T-helper 2 cell treated with Interferon-gamma antibody and Interleukin-4, amounts not matched to agents 5 μg/mL and 100 μg/mL, for 36 hours (primary cell): ENCODE results near the gene FANK1.
"Not testable (repeated sequence)": the region's sequence is repeated elsewhere in the genome, so short reads cannot be mapped to it uniquely, and the experiment has no call there.

Experiments used
- DNase-seq: peaks from one replicate; pipeline ENCODE4 v3.0.0; 2021; ENCODE audit warnings: low spot score
- H3K27ac Mint-ChIP-seq: one replicate; pipeline ENCODE4 v1.8.0; 2021; ENCODE audit warnings: mild to moderate bottlenecking, mixed read lengths
- H3K27me3 Mint-ChIP-seq: one replicate; pipeline ENCODE4 v1.8.0; 2021; ENCODE audit warnings: low read depth, mixed read lengths
- H3K36me3 Mint-ChIP-seq: one replicate; pipeline ENCODE4 v1.8.0; 2021; ENCODE audit warnings: low read depth, mixed read lengths
- H3K4me1 Mint-ChIP-seq: one replicate; pipeline ENCODE4 v1.8.0; 2021; ENCODE audit warnings: low read depth, mixed read lengths
- H3K4me3 Mint-ChIP-seq: one replicate; pipeline ENCODE4 v1.8.0; 2022; ENCODE audit warnings: mild to moderate bottlenecking, moderate library complexity, mixed read lengths
- H3K9me3 Mint-ChIP-seq: one replicate; pipeline ENCODE4 v1.8.0; 2021; ENCODE audit warnings: mixed read lengths

Gene FANK1, protein sequence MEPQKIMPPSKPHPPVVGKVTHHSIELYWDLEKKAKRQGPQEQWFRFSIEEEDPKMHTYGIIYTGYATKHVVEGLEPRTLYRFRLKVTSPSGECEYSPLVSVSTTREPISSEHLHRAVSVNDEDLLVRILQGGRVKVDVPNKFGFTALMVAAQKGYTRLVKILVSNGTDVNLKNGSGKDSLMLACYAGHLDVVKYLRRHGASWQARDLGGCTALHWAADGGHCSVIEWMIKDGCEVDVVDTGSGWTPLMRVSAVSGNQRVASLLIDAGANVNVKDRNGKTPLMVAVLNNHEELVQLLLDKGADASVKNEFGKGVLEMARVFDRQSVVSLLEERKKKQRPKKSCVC

DNA sequence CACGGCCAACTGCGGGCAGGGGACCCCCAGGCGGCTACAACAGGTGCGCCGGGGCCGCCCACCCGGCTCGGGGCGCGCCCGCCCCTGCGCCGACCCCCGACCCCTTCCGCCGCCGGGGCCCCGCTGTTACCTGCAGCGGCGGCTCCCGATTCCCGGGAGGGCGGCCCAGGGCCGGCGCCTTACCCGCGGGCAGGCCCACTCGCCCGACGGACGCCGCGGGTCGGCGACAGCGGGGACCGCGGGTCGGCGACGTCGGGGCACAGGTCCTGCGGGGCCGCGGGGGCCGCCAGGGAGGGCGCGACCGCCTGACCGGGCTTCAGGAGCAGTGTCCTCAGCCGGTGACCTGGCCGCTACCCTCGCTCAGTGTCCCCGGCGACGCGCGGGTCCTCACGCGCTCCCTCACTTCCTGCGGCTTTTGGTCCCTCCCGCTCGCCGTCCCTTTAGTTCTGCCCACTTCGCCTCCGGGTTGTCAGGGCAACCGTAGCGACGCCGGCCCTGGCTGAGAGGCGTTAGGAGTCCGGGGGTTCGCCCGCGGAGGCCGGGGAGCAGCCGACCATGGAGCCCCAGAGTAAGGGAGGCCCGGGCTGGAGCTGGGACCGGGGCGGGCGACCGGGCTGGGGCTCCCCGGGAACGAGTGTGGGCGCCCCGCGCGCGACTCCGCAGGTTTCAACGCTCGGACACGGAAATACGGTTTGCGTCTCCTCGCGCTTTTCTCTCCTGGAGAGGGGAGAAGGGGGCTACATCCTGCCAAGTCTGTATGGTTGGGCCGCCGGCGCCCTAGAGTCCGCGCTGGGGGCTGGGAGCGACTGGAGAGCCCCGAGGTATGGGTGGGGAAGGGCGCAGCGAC, at the start of gene FANK1:
TSS of gene FANK1 (plus strand) at position 477 of the 847 bp plus-strand sequence. CDS start at position 556, 79 bp downstream.
- DNase-seq, result peak; percentile 83
- Mint-ChIP-seq H3K4me3 (peak within 1 kb of the TSS; percentile 88), H3K27ac (peak within 1 kb of the TSS; percentile 76), H3K4me1 (peaks cover 14% of the 10 kb centered on the region), H3K27me3 (peaks cover 26% of the 10 kb centered on the region)
- not testable (repeated sequence) for H3K9me3 Mint-ChIP-seq, H3K36me3 Mint-ChIP-seq

DNA sequence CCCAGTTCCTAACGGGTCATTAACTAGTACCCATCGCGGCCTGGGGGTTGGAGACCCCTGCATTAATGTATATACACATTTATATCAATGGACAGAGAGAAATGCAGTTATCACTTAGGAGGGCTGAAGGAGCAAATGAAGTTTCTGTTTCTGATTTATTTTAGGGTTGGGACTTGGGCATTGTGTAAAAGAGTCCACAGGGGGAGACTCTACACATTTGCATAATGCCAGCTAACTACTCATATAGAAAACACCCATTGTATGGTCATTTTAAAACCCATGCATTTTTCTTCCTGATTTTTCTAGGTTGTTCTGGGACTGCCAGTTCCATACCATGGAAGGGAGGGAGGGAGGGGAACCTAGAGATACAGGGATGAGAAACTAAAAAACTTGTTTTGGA, 49.5 kb upstream of the FANK1 start:
- Mint-ChIP-seq H3K4me1 (no peaks in the 10 kb centered on the region), H3K36me3 (peaks cover 10% of the 10 kb centered on the region), H3K27ac (no peak overlapping the region), H3K9me3 (no peaks in the 10 kb centered on the region), H3K27me3 (no peaks in the 10 kb centered on the region), H3K4me3 (no peak overlapping the region)
- DNase-seq, result no peak

DNA sequence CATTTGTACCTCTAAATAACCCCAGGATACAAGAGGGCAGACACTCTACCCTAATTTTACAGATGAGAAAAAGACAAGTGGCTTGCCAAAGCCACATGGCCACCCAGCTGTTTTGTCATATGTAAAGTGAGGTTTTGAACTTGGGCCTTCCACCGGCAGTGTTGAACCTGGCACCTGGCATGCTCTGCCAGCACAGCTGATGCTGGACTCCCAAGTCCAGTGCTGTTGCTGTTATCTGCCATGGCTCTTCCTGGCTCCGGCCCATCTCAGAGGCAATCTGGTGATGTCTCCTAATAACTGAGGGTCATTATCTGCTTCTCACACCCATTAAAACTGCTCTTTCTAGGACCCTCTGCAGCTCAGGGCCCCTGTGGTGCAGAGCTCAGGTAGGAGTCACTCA, 48.0 kb upstream of the FANK1 start:
- Mint-ChIP-seq H3K27me3 (no peaks in the 10 kb centered on the region), H3K36me3 (peaks cover 12% of the 10 kb centered on the region)

GRCh38 chr10:125848857-125849256, 47.5 kb upstream of the FANK1 start:
- Mint-ChIP-seq H3K27ac (no peak overlapping the region), H3K36me3 (peaks cover 12% of the 10 kb centered on the region), H3K4me3 (no peak overlapping the region), H3K9me3 (no peaks in the 10 kb centered on the region), H3K27me3 (no peaks in the 10 kb centered on the region), H3K4me1 (no peaks in the 10 kb centered on the region)
- DNase-seq, result no peak

More for the DNA sequence above, 48.0 kb upstream of the FANK1 start:
- Mint-ChIP-seq H3K4me3 (no peak overlapping the region), H3K9me3 (no peaks in the 10 kb centered on the region), H3K4me1 (no peaks in the 10 kb centered on the region), H3K27ac (no peak overlapping the region)
- DNase-seq, result no peak

DNA sequence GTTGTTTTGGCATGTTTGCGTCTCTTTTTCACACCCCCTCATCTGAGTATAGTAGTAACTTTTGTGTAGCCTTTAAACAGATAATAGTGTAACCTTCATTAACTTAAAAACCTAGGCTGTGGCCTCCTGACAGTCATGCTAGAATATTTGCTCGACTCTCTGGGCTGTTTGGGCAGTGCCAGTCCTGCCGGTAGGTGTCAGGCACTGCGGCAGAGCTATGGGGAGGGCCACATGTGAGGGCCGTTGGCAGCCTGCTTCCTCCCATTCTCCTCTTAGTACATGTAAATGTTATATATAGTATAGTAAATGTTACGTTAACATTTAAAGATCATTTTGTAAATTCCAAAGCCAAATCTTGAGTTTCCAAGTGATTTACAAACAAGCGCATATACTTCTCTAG, 46.9 kb upstream of the FANK1 start:
- no peak overlapping the region for H3K27ac Mint-ChIP-seq
- H3K4me1 Mint-ChIP-seq, result no peaks in the 10 kb centered on the region
- peaks cover 12% of the 10 kb centered on the region for H3K36me3 Mint-ChIP-seq

DNA sequence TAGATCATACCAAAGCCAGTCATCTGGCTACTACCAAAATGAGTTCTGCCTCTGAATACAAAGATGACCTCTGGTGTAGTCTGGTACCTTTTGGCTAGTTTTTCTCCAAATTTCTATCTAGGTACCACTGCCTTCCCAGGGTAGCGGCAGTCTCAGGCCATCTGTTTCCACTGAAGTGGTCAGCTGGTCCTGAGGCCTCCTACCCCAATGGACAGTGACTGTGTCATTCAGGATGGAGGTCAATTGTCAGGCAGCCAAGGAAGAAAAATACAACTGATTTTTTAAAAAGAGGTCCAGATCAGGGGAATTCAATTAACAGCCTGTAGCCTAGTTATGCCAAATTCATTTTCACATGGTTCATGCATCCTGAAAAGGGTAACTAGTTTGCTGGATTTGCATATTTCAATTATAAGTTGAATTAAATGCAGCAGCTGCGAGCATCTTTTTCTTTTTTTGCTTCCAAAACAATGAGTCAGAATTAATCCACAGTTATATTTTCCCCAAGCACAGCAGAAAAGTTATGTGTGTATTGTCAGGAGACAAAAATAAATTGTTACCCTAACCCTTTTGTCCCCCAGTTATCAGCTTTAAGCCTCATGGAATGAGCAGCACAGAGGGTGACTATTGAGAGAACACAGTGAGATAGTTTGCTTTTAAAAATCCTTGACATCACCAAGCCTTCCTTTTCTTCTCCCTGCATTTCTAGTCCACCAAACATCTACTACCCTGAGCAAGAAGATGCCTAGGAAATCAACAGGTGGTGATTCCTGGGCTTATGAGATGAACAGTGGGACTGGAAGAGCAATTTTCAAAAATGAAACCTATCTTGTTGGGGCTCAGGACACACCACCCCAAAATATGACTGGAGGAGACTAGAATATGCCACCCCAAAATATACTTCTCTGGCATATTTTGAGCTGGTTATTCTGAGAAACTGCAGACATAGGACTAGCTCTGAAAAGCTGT, 45.3 kb upstream of the FANK1 start:
- Mint-ChIP-seq H3K9me3 (no peaks in the 10 kb centered on the region), H3K36me3 (peaks cover 13% of the 10 kb centered on the region), H3K4me3 (no peak overlapping the region), H3K4me1 (no peaks in the 10 kb centered on the region), H3K27ac (no peak overlapping the region), H3K27me3 (no peaks in the 10 kb centered on the region)
- no peak for DNase-seq

More for the DNA sequence above, 46.9 kb upstream of the FANK1 start:
- Mint-ChIP-seq H3K9me3 (no peaks in the 10 kb centered on the region), H3K27me3 (no peaks in the 10 kb centered on the region), H3K4me3 (no peak overlapping the region)
- DNase-seq, result no peak

DNA sequence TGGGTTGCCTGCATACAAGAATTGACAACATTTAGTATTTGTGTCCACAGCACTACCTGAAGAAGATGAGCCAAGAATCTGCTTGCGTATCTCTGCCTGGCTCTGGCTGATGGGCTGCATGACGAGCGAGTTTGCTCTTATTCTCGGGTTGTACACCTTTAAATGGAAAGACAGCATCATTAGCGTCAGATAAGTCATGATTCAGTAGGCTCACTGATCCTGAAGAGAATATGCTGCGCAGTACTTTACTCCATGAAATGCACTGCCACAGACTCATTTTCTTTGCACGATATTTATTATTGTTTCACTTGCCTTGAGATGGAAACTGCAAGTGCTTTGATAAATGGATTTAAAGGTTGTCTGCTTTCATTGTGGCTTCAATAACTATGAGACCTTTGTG, 43.9 kb upstream of the FANK1 start:
- no peak for DNase-seq
- Mint-ChIP-seq H3K27ac (no peak overlapping the region), H3K9me3 (no peaks in the 10 kb centered on the region), H3K36me3 (peaks cover 13% of the 10 kb centered on the region), H3K4me3 (no peak overlapping the region), H3K4me1 (no peaks in the 10 kb centered on the region), H3K27me3 (no peaks in the 10 kb centered on the region)

- H3K4me1 Mint-ChIP-seq, result no peaks in the 10 kb centered on the region
- H3K9me3 Mint-ChIP-seq, result no peaks in the 10 kb centered on the region
- H3K27me3 Mint-ChIP-seq, result no peaks in the 10 kb centered on the region
- no peak overlapping the region for H3K4me3 Mint-ChIP-seq
- H3K36me3 Mint-ChIP-seq, result peaks cover 6% of the 10 kb centered on the region
- no peak for DNase-seq
- H3K27ac Mint-ChIP-seq, result no peak overlapping the region
Observed at GRCh38 chr10:125857185-125857760, 39.1 kb upstream of the FANK1 start.

DNA sequence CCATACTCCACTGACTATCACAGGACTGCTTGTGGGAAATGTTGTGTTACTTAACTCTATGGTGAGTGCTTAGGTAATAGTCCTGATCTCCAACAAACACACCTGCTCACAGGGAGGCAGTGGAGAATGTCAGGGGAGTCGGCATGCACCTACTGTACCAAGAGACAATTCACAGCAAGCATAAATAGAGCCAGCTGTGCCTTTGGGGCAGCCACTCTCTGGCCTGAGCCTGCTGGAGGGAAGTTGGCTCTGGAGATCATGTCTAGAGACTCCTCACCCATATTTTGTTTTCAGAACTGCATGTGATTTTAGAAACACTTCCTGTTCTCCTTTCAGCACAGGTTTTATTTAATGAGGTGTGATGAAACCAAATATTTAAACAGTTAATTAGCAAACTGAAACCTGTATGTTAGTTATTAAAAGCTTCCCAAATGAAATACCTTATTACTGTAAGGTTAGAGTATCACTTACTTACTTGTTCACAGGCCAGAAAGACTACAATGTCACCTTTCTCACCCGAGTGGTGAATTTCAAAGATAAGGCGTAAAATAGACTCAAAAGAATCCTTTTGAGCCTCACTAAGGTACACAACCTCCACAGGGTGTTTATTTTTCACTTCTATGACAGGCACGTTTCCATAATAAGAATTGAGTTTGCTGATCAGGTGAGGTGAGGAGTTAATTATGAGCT, 37.1 kb upstream of the FANK1 start:
- no peaks in the 10 kb centered on the region for H3K9me3 Mint-ChIP-seq
- peaks cover 3% of the 10 kb centered on the region for H3K36me3 Mint-ChIP-seq
- no peaks in the 10 kb centered on the region for H3K4me1 Mint-ChIP-seq
- no peaks in the 10 kb centered on the region for H3K27me3 Mint-ChIP-seq
- DNase-seq, result no peak
- H3K27ac Mint-ChIP-seq, result no peak overlapping the region
- no peak overlapping the region for H3K4me3 Mint-ChIP-seq

DNA sequence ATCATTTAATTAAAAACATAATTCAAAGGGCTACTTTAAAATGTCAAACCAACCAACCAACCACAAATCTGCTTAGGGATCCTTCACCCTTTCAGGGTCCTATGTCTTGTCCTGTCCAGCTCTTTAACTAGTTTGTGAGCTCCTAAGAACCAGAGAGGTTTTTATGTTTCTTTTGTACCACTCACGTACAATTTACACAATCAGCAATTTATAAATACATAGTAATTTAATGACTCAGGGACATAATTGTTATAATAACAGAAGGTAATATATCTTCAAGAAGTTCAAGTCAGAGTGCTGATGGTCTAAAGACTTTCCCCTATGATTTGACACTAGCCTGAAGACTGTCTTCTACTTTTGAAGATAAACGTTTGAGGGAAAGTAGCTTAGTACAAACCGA, 31.2 kb upstream of the FANK1 start:
- Mint-ChIP-seq H3K27ac (no peak overlapping the region), H3K4me3 (no peak overlapping the region), H3K36me3 (no peaks in the 10 kb centered on the region), H3K27me3 (no peaks in the 10 kb centered on the region), H3K9me3 (no peaks in the 10 kb centered on the region), H3K4me1 (no peaks in the 10 kb centered on the region)
- DNase-seq, result no peak

DNA sequence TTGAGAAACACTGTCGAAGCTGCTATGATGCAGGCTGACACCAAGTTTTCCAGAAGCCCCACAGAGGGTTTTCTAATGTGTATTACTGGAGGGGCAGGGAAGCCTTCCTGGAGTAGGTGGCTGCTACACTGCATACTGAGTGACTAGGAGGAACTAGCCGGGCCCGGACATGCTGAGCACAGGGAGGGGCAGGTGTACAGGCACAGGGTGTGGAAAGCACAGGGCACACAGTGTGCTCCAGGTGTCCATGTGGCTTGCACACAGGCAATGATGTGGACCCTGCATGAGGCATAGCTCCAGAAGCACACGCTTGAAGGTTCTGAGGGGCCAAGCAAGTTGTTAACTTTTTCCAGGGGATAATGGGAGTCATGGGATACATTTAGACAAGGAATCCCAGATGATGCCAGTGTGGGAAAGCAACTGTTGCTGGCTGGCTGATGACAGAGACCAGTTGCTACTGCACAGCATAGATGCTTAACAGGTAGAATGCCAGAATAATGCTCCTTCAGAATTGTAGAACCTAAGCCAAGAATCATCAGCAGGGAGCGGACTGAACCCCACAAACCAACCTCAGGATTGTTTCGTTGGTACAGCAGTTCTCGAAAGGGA, 29.8 kb upstream of the FANK1 start:
- no peaks in the 10 kb centered on the region for H3K4me1 Mint-ChIP-seq
- H3K27ac Mint-ChIP-seq, result no peak overlapping the region
- no peaks in the 10 kb centered on the region for H3K9me3 Mint-ChIP-seq
- no peaks in the 10 kb centered on the region for H3K36me3 Mint-ChIP-seq
- no peak for DNase-seq
- no peaks in the 10 kb centered on the region for H3K27me3 Mint-ChIP-seq
- H3K4me3 Mint-ChIP-seq, result no peak overlapping the region

DNA sequence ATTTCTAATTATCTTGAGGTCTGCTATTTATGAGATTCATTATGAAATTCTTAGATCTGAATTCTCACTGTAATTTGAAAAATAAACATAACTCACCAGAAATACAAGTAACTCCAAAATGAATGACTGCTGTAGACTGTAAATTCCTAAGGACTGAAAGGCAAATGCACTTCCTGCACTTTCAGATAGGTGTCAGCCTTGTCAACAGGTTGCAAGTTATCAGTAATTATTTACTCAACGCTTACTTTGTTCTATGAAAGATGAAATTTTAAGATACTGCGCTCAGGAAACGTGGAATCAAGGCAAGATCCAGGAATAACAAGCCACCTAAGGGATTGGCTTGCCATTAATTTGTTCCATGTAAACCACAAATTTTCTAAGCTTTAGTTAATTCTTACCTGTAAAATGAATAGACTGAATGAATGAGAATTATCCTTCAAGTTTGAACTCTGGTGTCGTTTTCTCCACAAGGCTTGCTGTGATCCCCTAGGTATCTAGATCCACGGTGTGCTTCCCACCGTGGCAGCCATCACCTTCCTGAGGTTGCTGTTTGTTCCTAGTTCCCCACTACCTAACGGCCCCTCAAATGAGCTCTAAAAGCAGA, 27.9 kb upstream of the FANK1 start:
- Mint-ChIP-seq H3K4me3 (no peak overlapping the region), H3K9me3 (no peaks in the 10 kb centered on the region), H3K27me3 (no peaks in the 10 kb centered on the region), H3K36me3 (no peaks in the 10 kb centered on the region), H3K4me1 (no peaks in the 10 kb centered on the region), H3K27ac (no peak overlapping the region)
- DNase-seq, result no peak
